SK-N-SH treated with all-trans-retinoic acid at 6 μM for 48 hours (cell line): ENCODE measurements around the gene CT55.
"Not testable (repeated sequence)": the region's sequence is repeated elsewhere in the genome, so short reads cannot be mapped to it uniquely, and the experiment has no call there.

Experiments
- ATAC-seq: fragments of 200-7000 bp; cut with Tn5 transposase; 3 replicates; pipeline ENCODE4 v1.9.1; 2020; ENCODE audit warnings: mild to moderate bottlenecking, moderate library complexity
- ARNTL ChIP-seq: fragments of 450-650 bp; formaldehyde crosslinking; IDR thresholded peaks from 2 replicates; pipeline ENCODE4 v1.5.0; 2020; ENCODE audit warnings: low read depth, mild to moderate bottlenecking, moderate library complexity, borderline replicate concordance
- BACH2 ChIP-seq: fragments of 250-450 bp; sonication (Bioruptor Pico); IDR thresholded peaks from 2 replicates; pipeline ENCODE4 v1.9.0; 2021; ENCODE audit warnings: mild to moderate bottlenecking, borderline replicate concordance
- CREB5 ChIP-seq: fragments of 250-450 bp; sonication (Bioruptor Pico); IDR thresholded peaks from 2 replicates; pipeline ENCODE4 v1.5.1; 2020; ENCODE audit warnings: low read depth, mild to moderate bottlenecking, moderate library complexity
- CSDC2 ChIP-seq: fragments of 250-450 bp; sonication (Bioruptor Pico); IDR thresholded peaks from 2 replicates; pipeline ENCODE4 v1.5.0; 2020; ENCODE audit warnings: mild to moderate bottlenecking, moderate library complexity
- ESRRG ChIP-seq: fragments of 250-450 bp; sonication (Bioruptor Pico); IDR thresholded peaks from 2 replicates; pipeline ENCODE4 v1.6.1; 2021; ENCODE audit warnings: mild to moderate bottlenecking
- GLIS3 ChIP-seq: fragments of 250-450 bp; sonication (Bioruptor Pico); IDR thresholded peaks from 2 replicates; pipeline ENCODE4 v1.5.0; 2020; ENCODE audit warnings: mild to moderate bottlenecking, moderate library complexity
- ISL1 ChIP-seq: fragments of 250-450 bp; sonication (Bioruptor Pico); IDR thresholded peaks from 2 replicates; pipeline ENCODE4 v2.1.2; 2022; ENCODE audit warnings: mild to moderate bottlenecking, moderate library complexity
- OSR1 ChIP-seq: fragments of 250-450 bp; sonication (Bioruptor Pico); IDR thresholded peaks from 2 replicates; pipeline ENCODE4 v1.8.0; 2022; ENCODE audit warnings: moderate library complexity, mild to moderate bottlenecking, inconsistent platforms
- PATZ1 ChIP-seq: fragments of 250-450 bp; sonication (Bioruptor Pico); IDR thresholded peaks from 2 replicates; pipeline ENCODE4 v1.8.0; 2020; ENCODE audit warnings: mild to moderate bottlenecking, moderate library complexity, borderline replicate concordance
- PPARA ChIP-seq: fragments of 250-450 bp; sonication (Bioruptor Pico); IDR thresholded peaks from 2 replicates; pipeline ENCODE4 v1.5.0; 2020; ENCODE audit warnings: mild to moderate bottlenecking, borderline replicate concordance
- RARB ChIP-seq: fragments of 250-450 bp; sonication (Bioruptor Pico); IDR thresholded peaks from 2 replicates; pipeline ENCODE4 v1.8.0; 2021; ENCODE audit warnings: mild to moderate bottlenecking, moderate library complexity
- SNAI2 ChIP-seq: fragments of 250-450 bp; sonication (Bioruptor Pico); IDR thresholded peaks from 2 replicates; pipeline ENCODE4 v1.5.0; 2020; ENCODE audit warnings: mild to moderate bottlenecking, moderate library complexity
- TCF4 ChIP-seq: fragments of 250-450 bp; sonication (Bioruptor Pico); IDR thresholded peaks from 2 replicates; pipeline ENCODE4 v1.8.0; 2021; ENCODE audit warnings: mild to moderate bottlenecking, moderate library complexity, borderline replicate concordance
- TOX ChIP-seq: fragments of 250-450 bp; sonication (Bioruptor Pico); IDR thresholded peaks from 2 replicates; pipeline ENCODE4 v1.8.0; 2021; ENCODE audit warnings: mild to moderate bottlenecking, moderate library complexity, borderline replicate concordance
- ZC3H10 ChIP-seq: fragments of 250-450 bp; sonication (Bioruptor Pico); IDR thresholded peaks from 2 replicates; pipeline ENCODE4 v1.5.1; 2021; ENCODE audit warnings: mild to moderate bottlenecking, moderate library complexity
- ZFP3 ChIP-seq: fragments of 250-450 bp; sonication (Bioruptor Pico); IDR thresholded peaks from 2 replicates; pipeline ENCODE4 v1.5.0; 2020; ENCODE audit warnings: mild to moderate bottlenecking, moderate library complexity
- ZFP30 ChIP-seq: fragments of 450-650 bp; formaldehyde crosslinking; IDR thresholded peaks from 2 replicates; pipeline ENCODE4 v1.5.0; 2022; ENCODE audit warnings: mild to moderate bottlenecking, moderate library complexity
- ZNF565 ChIP-seq: fragments of 450-650 bp; formaldehyde crosslinking; conservative IDR thresholded peaks from 2 replicates; pipeline ENCODE4 v1.5.0; 2020; ENCODE audit warnings: low read depth, mild to moderate bottlenecking, moderate library complexity
- ZNF70 ChIP-seq: fragments of 450-650 bp; formaldehyde crosslinking; IDR thresholded peaks from 2 replicates; pipeline ENCODE4 v1.5.0; 2020; ENCODE audit warnings: mild to moderate bottlenecking, moderate library complexity
- ZNF8 ChIP-seq: fragments of 450-650 bp; formaldehyde crosslinking; IDR thresholded peaks from 2 replicates; pipeline ENCODE4 v1.5.0; 2020; ENCODE audit warnings: mild to moderate bottlenecking, moderate library complexity
- TF ChIP-seq, protein P1 (sequence below): fragments of 250-450 bp; sonication (Bioruptor Pico); IDR thresholded peaks from 2 replicates; pipeline ENCODE4 v1.5.1; 2021; ENCODE audit warnings: mild to moderate bottlenecking, moderate library complexity
- TF ChIP-seq, protein P2 (sequence below): fragments of 250-450 bp; sonication (Bioruptor Pico); IDR thresholded peaks from 2 replicates; pipeline ENCODE4 v1.8.0; 2021; ENCODE audit warnings: low read depth, mild to moderate bottlenecking, moderate library complexity, borderline replicate concordance

Gene CT55

GRCh38 chrX:135170877-135171519 lies at the start of gene CT55:
Gene CT55 (minus strand): TSS chrX:135171398. CDS start chrX:135171171, 227 bp downstream.
- TF ChIP-seq, protein P1, sequence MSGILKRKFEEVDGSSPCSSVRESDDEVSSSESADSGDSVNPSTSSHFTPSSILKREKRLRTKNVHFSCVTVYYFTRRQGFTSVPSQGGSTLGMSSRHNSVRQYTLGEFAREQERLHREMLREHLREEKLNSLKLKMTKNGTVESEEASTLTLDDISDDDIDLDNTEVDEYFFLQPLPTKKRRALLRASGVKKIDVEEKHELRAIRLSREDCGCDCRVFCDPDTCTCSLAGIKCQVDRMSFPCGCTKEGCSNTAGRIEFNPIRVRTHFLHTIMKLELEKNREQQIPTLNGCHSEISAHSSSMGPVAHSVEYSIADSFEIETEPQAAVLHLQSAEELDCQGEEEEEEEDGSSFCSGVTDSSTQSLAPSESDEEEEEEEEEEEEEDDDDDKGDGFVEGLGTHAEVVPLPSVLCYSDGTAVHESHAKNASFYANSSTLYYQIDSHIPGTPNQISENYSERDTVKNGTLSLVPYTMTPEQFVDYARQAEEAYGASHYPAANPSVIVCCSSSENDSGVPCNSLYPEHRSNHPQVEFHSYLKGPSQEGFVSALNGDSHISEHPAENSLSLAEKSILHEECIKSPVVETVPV (CRISPR knock-in tag) = no peak
- TF ChIP-seq CSDC2 (CRISPR knock-in tag) (no peak), ZNF565 (CRISPR knock-in tag) (no peak), RARB (no peak), TCF4 (CRISPR knock-in tag) (no peak), BACH2 (CRISPR knock-in tag) (no peak), ZNF70 (no peak), GLIS3 (CRISPR knock-in tag) (no peak), SNAI2 (CRISPR knock-in tag) (no peak), ARNTL (CRISPR knock-in tag) (no peak), ESRRG (CRISPR knock-in tag) (no peak), PPARA (CRISPR knock-in tag) (no peak), ZFP3 (CRISPR knock-in tag) (no peak), ZNF8 (no peak), ZC3H10 (CRISPR knock-in tag) (no peak), TOX (CRISPR knock-in tag) (no peak), OSR1 (CRISPR knock-in tag) (no peak), ZFP30 (CRISPR knock-in tag) (no peak), PATZ1 (CRISPR knock-in tag) (no peak)
- TF ChIP-seq, protein P2, sequence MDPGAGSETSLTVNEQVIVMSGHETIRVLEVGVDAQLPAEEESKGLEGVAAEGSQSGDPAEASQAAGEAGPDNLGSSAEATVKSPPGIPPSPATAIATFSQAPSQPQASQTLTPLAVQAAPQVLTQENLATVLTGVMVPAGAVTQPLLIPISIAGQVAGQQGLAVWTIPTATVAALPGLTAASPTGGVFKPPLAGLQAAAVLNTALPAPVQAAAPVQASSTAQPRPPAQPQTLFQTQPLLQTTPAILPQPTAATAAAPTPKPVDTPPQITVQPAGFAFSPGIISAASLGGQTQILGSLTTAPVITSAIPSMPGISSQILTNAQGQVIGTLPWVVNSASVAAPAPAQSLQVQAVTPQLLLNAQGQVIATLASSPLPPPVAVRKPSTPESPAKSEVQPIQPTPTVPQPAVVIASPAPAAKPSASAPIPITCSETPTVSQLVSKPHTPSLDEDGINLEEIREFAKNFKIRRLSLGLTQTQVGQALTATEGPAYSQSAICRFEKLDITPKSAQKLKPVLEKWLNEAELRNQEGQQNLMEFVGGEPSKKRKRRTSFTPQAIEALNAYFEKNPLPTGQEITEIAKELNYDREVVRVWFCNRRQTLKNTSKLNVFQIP (CRISPR knock-in tag) = no peak
- peak; percentile 65; the same call in 2 of the 3 replicates for ATAC-seq

DNA sequence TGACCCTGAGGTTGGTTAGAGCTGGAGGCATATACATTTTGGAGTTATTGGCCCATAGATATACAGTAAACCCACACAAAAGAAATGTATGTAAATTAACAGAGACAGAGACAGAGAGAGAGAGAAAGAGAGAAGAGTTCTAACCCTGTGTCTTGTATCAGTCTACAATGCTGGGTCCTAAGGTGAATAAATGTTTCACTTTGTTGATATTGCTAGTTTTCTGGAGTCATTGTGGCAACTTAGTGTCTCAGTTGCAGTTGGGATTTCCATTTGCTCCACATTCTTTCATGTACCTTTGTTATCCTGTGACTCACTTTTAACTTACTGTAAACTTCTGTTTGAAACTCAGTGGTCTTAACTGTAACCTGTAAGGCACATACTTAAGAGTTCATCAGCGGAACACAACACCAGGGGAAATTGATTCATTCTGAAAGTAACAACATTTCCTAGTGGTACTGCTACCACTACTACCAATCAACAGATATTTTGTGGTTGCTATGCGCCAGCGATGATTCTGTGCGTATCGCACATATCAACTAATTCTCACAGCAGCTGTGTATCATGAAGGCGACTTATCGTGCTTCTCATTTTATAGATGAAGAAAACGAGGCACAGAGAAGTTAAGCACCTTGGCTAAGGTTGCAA lies 42.1 kb upstream of the CT55 start:
- TF ChIP-seq ISL1 = no peak
- no peak for TF ChIP-seq ZFP3 (CRISPR knock-in tag)
- TF ChIP-seq ZNF70 = no peak
- no peak for TF ChIP-seq TCF4 (CRISPR knock-in tag)
- TF ChIP-seq CSDC2 (CRISPR knock-in tag) = no peak
- no peak for TF ChIP-seq ZNF565 (CRISPR knock-in tag)
- TF ChIP-seq BACH2 (CRISPR knock-in tag) = no peak
- no peak for TF ChIP-seq SNAI2 (CRISPR knock-in tag)
- no peak for TF ChIP-seq ZNF8
- no peak for TF ChIP-seq CREB5 (CRISPR knock-in tag)
- no peak for TF ChIP-seq ESRRG (CRISPR knock-in tag)
- no peak for TF ChIP-seq ARNTL (CRISPR knock-in tag)
- ATAC-seq = no peak

GRCh38 chrX:135206427-135206826 lies 35.2 kb upstream of the CT55 start:
- not testable (repeated sequence) for ATAC-seq

GRCh38 chrX:135200297-135200696 lies 29.1 kb upstream of the CT55 start:
- no peak for ATAC-seq
- TF ChIP-seq SNAI2 (CRISPR knock-in tag) (no peak), ZNF70 (no peak), ZC3H10 (CRISPR knock-in tag) (no peak), ARNTL (CRISPR knock-in tag) (no peak)
- TF ChIP-seq, protein P2 (CRISPR knock-in tag) = no peak
- TF ChIP-seq, all 23 proteins: peak for 0
